HG03196 (cell line): Measurements from ENCODE around the gene CRYAB.
A peak's percentile ranks its signal among the peaks of the same experiment; 100 is the strongest.

Experiments used
- ATAC-seq: cut with Tn5 transposase; IDR thresholded peaks from one replicate; pipeline ENCODE4 v1.9.1; 2021; ENCODE audit not compliant: unreplicated experiment

The CRYAB gene

DNA sequence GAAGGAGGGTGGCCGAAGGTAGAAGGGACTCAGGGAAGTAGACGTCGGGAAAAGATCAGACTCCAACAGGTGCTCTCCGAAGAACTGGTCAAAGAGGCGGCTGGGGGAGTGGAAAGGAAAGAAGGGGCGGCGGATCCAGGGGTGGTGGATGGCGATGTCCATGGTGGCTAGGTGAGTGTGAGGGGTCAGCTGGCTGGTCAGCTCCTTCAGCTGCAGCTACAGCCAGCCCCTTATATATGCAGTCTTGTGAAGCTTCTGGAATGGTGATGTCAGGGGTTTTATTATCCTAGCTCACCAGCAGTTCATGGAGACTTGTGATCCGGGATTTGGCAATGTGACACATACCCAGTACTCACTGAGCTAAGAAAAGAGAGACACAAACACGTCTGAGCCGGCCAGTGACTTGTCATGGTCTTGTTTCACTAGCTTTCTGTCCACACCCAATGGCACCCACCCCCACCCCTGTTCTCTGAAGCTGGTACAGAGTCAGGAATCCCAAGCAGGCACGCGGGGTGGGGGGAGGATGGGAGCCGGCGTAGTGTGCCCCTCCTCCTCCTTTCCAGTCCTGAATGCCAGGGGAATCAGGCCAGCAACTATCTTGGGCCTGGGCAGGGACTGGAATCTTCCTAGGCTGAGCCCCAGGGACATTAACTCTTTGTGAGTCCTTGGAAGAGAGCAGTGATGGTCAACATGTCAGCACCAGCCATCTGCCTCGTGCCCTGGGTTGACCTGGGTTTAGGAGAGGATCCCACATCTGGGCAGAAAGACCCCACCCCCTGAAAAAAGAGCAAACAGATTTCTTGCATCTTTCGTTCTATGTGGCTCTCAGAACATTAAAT is at the start of gene CRYAB:
CRYAB (minus strand) TSS at position 208 of the 839 bp plus-strand sequence; CDS start at position 162, 46 bp downstream.
- ATAC-seq = no peak

DNA sequence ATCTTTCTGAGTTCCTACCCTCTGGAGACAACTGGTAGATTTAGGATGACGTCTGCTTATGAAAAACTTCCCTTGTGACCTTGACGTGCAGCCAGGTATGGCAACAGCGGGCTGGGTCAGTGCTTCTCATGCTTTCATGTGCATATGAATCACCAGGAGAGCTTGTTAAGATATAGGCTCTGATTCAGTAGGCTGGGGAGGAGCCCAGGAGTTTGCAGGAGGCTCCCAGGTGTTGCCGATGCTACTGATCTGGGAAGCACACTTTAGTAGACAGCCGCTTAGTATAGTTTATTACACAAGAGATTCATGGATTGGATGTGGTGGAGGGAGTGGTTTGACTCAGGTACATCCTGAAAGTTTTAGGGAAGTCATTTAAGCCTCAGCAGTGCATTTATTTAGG is 49.3 kb upstream of the CRYAB start:
- no peak for ATAC-seq

DNA sequence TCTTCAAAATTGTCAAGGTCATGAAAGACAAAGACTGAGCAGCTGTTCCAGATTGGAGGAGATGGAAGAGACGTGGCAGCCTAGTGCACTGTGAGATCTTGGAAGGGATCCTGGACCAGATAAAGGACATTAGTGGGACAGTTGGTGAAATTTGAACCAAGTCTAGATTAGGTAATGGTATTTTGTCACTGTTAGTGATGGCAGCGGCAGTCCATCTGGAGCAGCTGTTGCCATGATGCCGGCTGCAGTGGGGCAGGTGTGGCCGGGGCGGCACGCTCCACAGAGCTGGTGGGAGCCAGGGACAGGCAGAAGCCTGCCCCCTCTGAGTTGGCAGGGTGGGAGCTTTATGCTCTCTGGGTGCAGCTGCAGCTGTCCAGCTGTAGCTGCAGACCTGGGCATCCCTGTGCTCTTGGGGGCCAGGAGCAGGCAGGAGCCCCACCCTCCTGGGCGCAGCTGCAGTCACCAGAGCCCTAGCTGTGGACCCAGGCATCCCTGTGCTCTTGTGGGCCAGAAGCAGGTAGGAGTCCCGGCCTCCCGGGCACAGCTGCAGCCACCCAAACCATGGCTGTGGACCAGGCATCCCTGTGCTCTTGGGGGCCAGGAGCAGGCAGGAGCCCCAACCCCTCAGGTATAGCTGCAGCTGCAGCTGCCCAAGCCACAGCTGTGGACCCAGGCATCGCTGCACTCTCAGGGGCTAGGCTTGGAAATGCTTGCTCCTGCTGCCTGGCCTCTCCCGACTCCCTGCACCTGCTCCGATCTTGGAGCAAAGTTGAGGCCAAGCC is 46.3 kb upstream of the CRYAB start:
- no peak for ATAC-seq

DNA sequence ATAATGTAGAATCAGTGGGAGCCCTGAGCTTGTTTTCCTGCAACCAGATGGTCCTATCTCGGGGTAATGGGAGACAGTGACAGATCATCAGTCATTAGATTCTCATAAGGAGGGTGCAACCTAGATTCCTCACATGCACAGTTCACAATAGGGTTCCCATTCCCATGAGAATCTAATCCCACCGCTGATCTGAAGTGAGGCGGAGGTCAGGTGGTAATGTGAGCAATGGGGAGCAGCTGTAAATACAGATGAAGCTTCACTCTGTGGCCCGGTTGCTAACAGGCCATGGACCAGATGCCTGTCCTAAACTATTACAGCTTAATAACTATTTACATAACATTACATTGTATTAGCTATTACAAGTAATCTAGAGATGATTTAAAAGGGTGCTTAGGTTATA is 42.6 kb upstream of the CRYAB start:
- ATAC-seq = no peak

DNA sequence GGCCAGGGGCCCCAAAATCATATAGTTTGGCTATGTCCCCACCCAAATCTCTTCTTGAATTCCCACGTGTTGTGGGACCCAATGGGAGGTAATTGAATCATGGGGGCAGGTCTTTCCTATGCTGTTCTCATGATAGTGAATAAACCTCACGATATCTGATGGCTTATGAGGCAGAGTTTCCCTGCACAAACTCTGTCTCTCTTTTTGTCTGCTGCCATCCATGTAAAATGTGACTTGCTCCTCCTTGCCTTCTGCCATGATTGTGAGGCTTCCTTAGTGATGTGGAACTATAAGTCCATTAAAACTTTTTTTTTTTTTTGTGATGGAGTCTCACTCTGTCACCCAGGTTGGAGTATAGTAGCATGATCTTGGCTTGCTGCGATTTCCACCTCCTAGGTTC is 40.0 kb upstream of the CRYAB start:
- ATAC-seq = no peak

DNA sequence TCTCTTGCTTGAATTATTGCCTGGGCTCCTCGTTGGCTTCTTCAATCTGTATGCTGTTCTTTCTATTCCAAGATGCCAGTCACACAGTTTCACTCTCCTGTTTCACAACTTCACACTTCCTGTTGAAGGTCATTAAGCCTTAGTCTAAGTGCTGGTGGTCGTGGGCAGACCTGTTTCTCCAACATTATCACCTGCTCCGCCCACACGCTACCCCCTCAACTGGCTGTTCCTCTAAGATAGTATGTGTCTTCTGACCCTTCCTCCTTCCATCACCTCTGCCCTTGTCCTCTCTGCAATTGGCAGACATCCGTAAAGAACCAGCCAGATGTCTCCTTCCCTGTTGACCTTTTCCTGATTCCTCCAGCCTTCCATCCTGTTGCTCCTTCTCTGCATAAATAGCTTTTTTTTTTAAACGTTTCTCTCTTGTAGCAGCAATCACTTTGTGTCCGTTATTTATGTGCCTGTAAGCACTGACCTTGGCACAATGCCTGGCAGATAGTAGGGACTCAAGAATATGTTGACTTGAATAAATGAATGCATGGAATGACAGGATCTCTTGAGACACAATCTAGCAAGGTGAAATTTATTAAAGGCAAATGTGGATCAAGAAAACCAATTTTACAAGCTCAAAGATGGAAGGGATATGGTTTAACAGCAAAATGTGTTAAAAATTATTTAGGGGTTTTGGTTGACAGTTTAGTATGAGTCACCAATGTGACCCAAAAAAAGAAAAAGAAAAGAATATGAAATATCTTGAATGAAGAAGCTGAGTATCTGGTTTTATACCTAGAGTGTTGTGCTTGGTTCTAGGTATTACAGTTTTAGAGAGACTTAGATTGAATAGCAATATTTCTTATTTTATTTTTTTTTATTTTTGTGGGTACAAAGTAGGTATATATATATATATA is 38.2 kb upstream of the CRYAB start:
- no peak for ATAC-seq

GRCh38 chr11:111947143-111947542 is 35.6 kb upstream of the CRYAB start:
- no peak for ATAC-seq

DNA sequence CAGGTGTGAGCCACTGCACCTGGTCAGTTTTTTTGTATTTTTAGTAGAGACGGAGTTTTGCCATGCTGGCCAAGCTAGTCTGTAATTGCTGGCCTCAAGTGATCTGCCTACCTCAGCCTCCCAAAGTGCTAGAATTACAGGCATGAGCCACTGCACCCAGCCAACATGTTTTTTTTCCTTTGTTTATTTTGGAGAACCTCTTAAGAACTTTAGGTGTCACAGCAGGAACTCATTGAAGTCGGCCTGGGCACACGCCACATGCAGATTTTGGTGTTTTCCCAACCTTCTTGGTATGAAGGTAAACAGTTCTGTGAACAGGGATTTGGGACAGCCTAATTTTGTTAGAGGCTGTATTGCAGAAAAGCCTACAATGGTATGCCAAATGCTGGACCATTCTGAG is 34.9 kb upstream of the CRYAB start:
- ATAC-seq = no peak

DNA sequence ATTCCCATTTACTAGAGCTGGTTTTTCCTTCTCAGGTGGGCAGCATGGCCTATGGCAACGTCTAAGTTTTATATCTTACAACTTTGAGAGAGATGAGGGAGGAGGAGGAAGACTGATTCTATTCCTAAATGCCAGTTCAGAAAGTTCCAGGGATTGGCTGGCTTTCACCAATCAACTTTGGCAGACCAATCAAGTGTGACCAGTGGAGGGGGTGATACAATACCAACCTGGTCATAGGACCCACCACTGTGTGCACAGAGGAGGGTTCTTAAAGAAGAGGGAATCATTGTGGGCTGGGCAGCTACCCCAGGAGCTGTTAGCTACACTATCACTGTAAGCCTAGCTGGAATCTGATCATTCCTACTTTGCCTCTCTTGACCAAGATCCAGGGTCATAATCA is 33.6 kb upstream of the CRYAB start:
- no peak for ATAC-seq

GRCh38 chr11:111944651-111945051 is 33.1 kb upstream of the CRYAB start:
- no peak for ATAC-seq

GRCh38 chr11:111944139-111944538 is 32.6 kb upstream of the CRYAB start:
- no peak for ATAC-seq

DNA sequence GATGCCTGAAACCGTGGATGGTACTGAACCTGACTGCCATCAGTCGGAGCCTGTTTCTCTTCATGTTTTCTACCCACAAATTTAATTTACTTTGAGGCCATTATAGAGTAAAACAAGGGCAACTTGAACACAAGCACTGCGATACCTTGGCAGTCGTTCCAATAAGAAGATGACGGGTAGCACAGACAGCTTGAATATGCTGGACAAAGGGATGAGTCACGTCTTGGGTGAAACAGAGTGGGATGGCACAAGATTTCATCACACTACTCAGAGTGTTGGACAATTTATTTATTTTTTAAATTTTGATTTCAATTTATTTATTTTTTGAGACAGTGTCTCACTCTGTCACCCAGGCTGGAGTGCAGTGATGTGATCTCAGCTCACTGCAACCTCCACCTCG is 31.3 kb upstream of the CRYAB start:
- ATAC-seq = no peak

GRCh38 chr11:111941963-111942362 is 30.4 kb upstream of the CRYAB start:
- no peak for ATAC-seq

- ATAC-seq = no peak
These were observed 28.4 kb upstream of the CRYAB start for GRCh38 chr11:111939836-111940604.

- ATAC-seq = peak; percentile 73
These were observed 27.2 kb upstream of the CRYAB start for GRCh38 chr11:111938687-111939160.

GRCh38 chr11:111937844-111938243 is 26.3 kb upstream of the CRYAB start:
- ATAC-seq = no peak

DNA sequence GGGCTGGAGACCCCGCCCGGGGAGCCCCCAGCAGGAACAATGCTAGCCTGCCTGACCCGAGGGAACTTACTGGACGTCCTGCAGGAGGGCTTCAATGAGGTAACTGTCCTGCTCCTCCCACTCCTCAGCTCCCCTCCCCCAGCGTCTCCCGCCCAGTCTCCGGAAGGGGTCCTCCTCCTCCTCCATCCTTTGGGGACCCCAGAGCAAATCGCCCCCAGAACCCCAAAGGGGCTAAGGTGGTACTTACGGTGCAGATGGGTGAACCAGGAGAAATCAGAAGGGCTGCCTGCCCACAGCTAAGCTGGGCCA is 25.8 kb upstream of the CRYAB start:
- ATAC-seq = no peak

GRCh38 chr11:111936040-111936540 is 24.5 kb upstream of the CRYAB start:
- ATAC-seq = no peak

- no peak for ATAC-seq
These were observed 23.9 kb upstream of the CRYAB start for GRCh38 chr11:111935317-111936039.

GRCh38 chr11:111934306-111934705 is 22.7 kb upstream of the CRYAB start:
- ATAC-seq = no peak
